GM12865 (cell line): ENCODE data around the gene PRDM16.

ENCODE experiments used
- DNase-seq: peaks from one replicate; pipeline ENCODE4 v3.0.0; 2010; ENCODE audit warnings: low read depth
- H3K4me3 ChIP-seq: 2 replicates; pipeline ENCODE4 v1.5.1; 2011; ENCODE audit warnings: mild to moderate bottlenecking, low read depth, low read length, control low read depth
- CTCF ChIP-seq: IDR thresholded peaks from 2 replicates; pipeline ENCODE4 v1.5.1; 2011; ENCODE audit warnings: low read length, control low read depth, low read depth, inconsistent platforms; ENCODE audit not compliant: insufficient read depth; ENCODE audit errors: missing control alignments

The PRDM16 gene

GRCh38 chr1:3293563-3294080 lies 224.6 kb downstream of the PRDM16 start:
- DNase-seq, result no peak
- H3K4me3 ChIP-seq, result no peak overlapping the region
- no peak for TF ChIP-seq CTCF

- no peak overlapping the region for H3K4me3 ChIP-seq
- no peak for DNase-seq
- TF ChIP-seq CTCF, result no peak
These were observed 225.4 kb downstream of the PRDM16 start for GRCh38 chr1:3294450-3294849.

- no peak for DNase-seq
- H3K4me3 ChIP-seq, result no peak overlapping the region
- TF ChIP-seq CTCF, result no peak
These were observed 226.8 kb downstream of the PRDM16 start for GRCh38 chr1:3295846-3296245.

GRCh38 chr1:3296326-3296725 lies 227.3 kb downstream of the PRDM16 start:
- no peak for TF ChIP-seq CTCF
- H3K4me3 ChIP-seq, result no peak overlapping the region
- no peak for DNase-seq

GRCh38 chr1:3296826-3297225 lies 227.8 kb downstream of the PRDM16 start:
- H3K4me3 ChIP-seq, result no peak overlapping the region
- TF ChIP-seq CTCF, result no peak

GRCh38 chr1:3297756-3298155 lies 228.8 kb downstream of the PRDM16 start:
- no peak for TF ChIP-seq CTCF
- no peak overlapping the region for H3K4me3 ChIP-seq
- no peak for DNase-seq

More at GRCh38 chr1:3296826-3297225, 227.8 kb downstream of the PRDM16 start:
- no peak for DNase-seq

- no peak for TF ChIP-seq CTCF
- no peak overlapping the region for H3K4me3 ChIP-seq
These were observed 229.2 kb downstream of the PRDM16 start for GRCh38 chr1:3298197-3298596.

More at GRCh38 chr1:3298197-3298596, 229.2 kb downstream of the PRDM16 start:
- no peak for DNase-seq
